Neutrophil (primary cell): Measurements from ENCODE around the gene ROR2.

ENCODE experiments used
- H3K27ac ChIP-seq: fragments of 200-600 bp; sonication (generic); 2 replicates; pipeline ENCODE4 v1.5.1; 2016; ENCODE audit warnings: mild to moderate bottlenecking, moderate library complexity
- H3K27me3 ChIP-seq: fragments of 200-600 bp; sonication (generic); 2 replicates; pipeline ENCODE4 v1.6.0; 2016; ENCODE audit warnings: mild to moderate bottlenecking
- H3K36me3 ChIP-seq: fragments of 200-600 bp; sonication (generic); 2 replicates; pipeline ENCODE4 v1.5.1; 2017
- H3K4me1 ChIP-seq, 2 experiments: fragments of 200-600 bp in 1 of 2; sonication (generic) in 1 of 2; 1 replicate in 1 of 2; 2 replicates in 1 of 2; pipeline versions ENCODE4 v1.5.1 to v1.6.1; 2013 to 2016; ENCODE audit warnings: low read depth in 1 of 2, low read length in 1 of 2, mild to moderate bottlenecking in 1 of 2, moderate library complexity in 1 of 2; ENCODE audit not compliant: control insufficient read depth in 1 of 2, insufficient read depth in 1 of 2
- H3K4me3 ChIP-seq, 2 experiments: fragments of 200-600 bp in 1 of 2; sonication (generic) in 1 of 2; 1 replicate in 1 of 2; 2 replicates in 1 of 2; pipeline ENCODE4 v1.5.1; 2013 to 2016; ENCODE audit warnings: low read depth in 1 of 2, low read length in 1 of 2, mild to moderate bottlenecking in 1 of 2, moderate library complexity in 1 of 2
- H3K9me3 ChIP-seq: fragments of 200-600 bp; sonication (generic); 2 replicates; pipeline ENCODE4 v1.5.1; 2016
- TF ChIP-seq, protein P1 (sequence below): fragments of 200-600 bp; sonication (generic); IDR thresholded peaks from 2 replicates; pipeline ENCODE4 v1.5.1; 2016; ENCODE audit warnings: antibody characterized with exemption

ROR2 gene

DNA sequence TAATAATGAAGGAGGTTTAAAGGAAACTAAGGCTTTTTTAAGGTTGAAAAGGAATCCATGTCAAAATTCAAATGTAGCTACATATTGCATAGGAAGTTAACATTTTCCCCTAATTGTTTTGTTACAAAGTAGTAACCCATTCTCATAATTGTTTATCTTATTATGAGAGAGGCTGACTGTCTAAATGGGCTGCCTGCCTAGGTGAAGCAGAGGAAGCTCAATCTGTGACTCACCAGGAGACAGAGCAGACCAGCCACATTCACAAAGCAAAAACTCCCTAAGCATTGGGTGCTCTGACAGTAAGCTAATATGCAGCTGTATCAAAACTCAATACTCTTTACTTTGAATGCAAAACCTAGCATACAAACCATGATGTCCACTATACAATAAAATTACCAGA lies 208.5 kb downstream of the ROR2 start:
- TF ChIP-seq, protein P1, sequence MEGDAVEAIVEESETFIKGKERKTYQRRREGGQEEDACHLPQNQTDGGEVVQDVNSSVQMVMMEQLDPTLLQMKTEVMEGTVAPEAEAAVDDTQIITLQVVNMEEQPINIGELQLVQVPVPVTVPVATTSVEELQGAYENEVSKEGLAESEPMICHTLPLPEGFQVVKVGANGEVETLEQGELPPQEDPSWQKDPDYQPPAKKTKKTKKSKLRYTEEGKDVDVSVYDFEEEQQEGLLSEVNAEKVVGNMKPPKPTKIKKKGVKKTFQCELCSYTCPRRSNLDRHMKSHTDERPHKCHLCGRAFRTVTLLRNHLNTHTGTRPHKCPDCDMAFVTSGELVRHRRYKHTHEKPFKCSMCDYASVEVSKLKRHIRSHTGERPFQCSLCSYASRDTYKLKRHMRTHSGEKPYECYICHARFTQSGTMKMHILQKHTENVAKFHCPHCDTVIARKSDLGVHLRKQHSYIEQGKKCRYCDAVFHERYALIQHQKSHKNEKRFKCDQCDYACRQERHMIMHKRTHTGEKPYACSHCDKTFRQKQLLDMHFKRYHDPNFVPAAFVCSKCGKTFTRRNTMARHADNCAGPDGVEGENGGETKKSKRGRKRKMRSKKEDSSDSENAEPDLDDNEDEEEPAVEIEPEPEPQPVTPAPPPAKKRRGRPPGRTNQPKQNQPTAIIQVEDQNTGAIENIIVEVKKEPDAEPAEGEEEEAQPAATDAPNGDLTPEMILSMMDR: no peak
- Histone ChIP-seq H3K9me3 (no peaks in the 10 kb centered on the region), H3K27me3 (no peaks in the 10 kb centered on the region), H3K4me1 (no peaks in the 10 kb centered on the region), H3K27ac (no peak overlapping the region), H3K4me3 (no peak overlapping the region), H3K36me3 (no peaks in the 10 kb centered on the region)

DNA sequence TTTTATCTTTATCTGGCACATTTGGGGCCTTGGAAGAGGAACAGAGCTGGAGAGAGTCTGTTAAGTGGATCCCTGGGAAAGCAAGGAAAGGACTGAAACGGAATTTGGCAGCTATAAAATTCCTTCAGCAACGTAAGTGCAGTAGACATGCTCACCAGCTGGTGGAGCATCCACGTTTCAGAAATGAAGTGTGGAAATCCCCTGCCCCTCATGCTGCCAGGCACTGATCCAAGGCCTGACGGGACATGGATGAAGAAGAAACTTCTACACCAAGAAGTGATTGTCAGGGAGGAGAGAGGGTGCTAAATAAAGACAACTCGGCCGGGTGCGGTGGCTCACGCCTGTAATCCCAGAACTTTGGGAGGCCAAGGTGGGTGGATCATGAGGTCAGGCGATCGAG lies 209.3 kb downstream of the ROR2 start:
- no peak overlapping the region for H3K27ac ChIP-seq
- TF ChIP-seq, protein P1: no peak

DNA sequence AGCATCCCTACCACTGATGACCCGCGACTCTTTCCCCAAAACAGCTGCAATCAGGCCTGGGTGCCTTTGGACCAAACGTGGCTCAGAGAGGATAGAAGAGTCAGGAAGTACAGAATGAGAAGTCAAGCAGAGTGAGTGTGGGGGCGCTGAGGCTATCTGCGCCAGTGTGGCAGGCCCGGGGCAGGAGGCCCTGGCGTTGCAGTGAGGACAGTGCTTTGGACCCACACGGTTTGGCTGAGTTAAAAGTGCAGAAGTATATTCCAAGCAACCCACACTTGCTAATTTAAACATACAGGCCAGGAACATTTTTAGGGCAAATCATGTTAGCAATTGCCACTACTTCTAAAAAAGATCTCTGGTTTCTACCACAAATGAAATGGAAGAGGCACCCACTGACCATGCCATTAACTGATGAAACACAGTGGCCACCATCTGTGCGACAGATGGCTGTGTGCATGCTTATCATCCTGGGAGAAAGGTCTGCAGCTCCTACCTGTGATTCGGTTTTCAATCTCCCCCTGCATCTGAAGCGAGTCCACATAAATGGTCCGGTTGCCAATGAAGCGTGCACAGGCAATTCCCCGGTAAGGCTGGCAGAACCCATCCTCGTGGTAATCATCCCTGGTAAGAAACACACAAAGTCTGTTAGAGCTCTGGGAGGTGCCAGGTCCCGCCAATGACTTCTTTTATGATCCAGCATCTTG lies 213.0 kb downstream of the ROR2 start:
- no peaks in the 10 kb centered on the region for H3K9me3 ChIP-seq
- no peaks in the 10 kb centered on the region for H3K27me3 ChIP-seq
- TF ChIP-seq, protein P1: no peak
- H3K4me3 ChIP-seq: no peak overlapping the region
- no peaks in the 10 kb centered on the region for H3K4me1 ChIP-seq
- H3K27ac ChIP-seq: no peak overlapping the region
- no peaks in the 10 kb centered on the region for H3K36me3 ChIP-seq

More for the DNA sequence above, 209.3 kb downstream of the ROR2 start:
- H3K4me3 ChIP-seq: no peak overlapping the region
- no peaks in the 10 kb centered on the region for H3K9me3 ChIP-seq
- H3K4me1 ChIP-seq: no peaks in the 10 kb centered on the region
- H3K36me3 ChIP-seq: no peaks in the 10 kb centered on the region
- H3K27me3 ChIP-seq: no peaks in the 10 kb centered on the region

DNA sequence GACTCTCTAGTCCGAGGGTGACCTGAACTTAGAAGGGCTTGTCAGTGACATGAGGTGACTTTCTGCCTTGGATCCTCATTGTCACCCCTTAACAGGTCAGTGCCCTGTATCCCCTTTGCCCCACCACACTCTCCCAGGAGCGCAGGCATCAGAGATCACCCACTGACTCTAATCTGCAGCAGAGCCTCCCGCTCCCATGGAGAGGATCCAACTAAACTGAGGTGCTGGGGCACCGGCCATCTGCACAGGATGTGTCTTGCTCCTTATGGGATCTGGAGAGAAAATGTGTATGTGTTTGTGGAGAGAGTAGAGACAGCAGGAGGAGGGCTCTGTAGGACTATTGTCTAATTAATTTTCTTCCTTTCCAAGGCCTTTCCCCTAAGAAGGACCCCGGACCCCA lies 213.7 kb downstream of the ROR2 start:
- TF ChIP-seq, protein P1: no peak
- H3K27ac ChIP-seq: no peak overlapping the region
- H3K27me3 ChIP-seq: no peaks in the 10 kb centered on the region
- H3K4me1 ChIP-seq: no peaks in the 10 kb centered on the region
- no peaks in the 10 kb centered on the region for H3K9me3 ChIP-seq
- no peaks in the 10 kb centered on the region for H3K36me3 ChIP-seq
- H3K4me3 ChIP-seq: no peak overlapping the region

DNA sequence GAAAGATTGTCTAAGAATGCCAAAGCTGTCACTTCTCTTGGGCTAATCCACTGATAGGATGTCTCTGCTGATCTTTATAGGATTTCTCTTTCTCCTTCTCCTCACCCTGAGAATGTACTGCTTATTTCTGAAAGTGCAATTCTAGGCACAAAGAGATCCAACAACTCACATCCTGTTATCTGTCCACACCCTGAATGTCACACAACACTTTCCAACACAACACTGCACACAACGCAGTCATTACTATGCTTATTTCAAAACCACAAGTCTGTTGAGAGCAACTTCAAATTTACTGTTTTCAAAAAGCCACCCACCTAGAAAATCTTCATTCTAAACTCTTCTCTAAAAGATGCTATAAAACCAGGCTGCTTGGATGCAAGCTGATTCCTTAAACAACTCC lies 215.0 kb downstream of the ROR2 start:
- Histone ChIP-seq H3K36me3 (no peaks in the 10 kb centered on the region), H3K4me3 (no peak overlapping the region), H3K4me1 (no peaks in the 10 kb centered on the region), H3K27ac (no peak overlapping the region), H3K27me3 (no peaks in the 10 kb centered on the region), H3K9me3 (no peaks in the 10 kb centered on the region)
- TF ChIP-seq, protein P1: no peak
